Testis (tissue), 2 donors: Measurements from ENCODE around the gene PPP1R15A.

Experiments used
- POLR2A ChIP-seq: fragments of 450-650 bp; IDR thresholded peaks from one replicate; pipeline ENCODE4 v1.6.1; 2017; ENCODE audit warnings: antibody characterized with exemption, mild to moderate bottlenecking, moderate library complexity
- TF ChIP-seq, protein P1 (sequence below), 3 experiments: fragments of 450-650 bp in 2 of 3; fragments of 200-600 bp in 1 of 3; sonication (generic) in 1 of 3; IDR thresholded peaks; one replicate each; pipeline ENCODE4 v1.5.1; 2016 to 2019; ENCODE audit warnings: antibody characterized with exemption in 3 of 3, mild to moderate bottlenecking in 2 of 3, moderate library complexity in 1 of 3

DNA sequence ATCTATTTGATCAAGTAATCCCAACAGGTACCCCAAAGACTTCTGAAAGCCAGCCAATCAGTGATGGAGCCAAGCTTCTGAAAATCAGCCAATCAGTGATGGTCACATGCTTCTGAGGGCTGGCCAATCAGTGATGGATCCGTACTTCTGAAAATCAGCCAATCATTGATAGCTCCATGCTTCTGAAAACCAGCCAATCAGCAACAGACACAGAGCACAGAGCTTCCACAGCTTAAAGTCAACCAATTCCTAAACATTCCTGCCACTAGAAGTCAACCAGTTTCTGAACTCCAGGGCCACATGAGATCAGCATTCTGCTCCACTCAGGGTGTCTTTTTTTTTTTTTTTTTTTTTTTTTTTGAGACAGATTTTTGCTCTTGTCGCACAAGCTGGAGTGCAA, 27.7 kb upstream of the PPP1R15A start:
- TF ChIP-seq, protein P1, sequence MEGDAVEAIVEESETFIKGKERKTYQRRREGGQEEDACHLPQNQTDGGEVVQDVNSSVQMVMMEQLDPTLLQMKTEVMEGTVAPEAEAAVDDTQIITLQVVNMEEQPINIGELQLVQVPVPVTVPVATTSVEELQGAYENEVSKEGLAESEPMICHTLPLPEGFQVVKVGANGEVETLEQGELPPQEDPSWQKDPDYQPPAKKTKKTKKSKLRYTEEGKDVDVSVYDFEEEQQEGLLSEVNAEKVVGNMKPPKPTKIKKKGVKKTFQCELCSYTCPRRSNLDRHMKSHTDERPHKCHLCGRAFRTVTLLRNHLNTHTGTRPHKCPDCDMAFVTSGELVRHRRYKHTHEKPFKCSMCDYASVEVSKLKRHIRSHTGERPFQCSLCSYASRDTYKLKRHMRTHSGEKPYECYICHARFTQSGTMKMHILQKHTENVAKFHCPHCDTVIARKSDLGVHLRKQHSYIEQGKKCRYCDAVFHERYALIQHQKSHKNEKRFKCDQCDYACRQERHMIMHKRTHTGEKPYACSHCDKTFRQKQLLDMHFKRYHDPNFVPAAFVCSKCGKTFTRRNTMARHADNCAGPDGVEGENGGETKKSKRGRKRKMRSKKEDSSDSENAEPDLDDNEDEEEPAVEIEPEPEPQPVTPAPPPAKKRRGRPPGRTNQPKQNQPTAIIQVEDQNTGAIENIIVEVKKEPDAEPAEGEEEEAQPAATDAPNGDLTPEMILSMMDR (IDR thresholded peaks at IDR 0.05): no peak
- TF ChIP-seq POLR2A: no peak
